Type B pancreatic cell (in vitro differentiated cells): ENCODE data around the gene ZNF853. TPM values are rescaled to one million over a fixed set of nuclear protein-coding genes. Genes with fewer than 3 reads are reported as not detected.
"Not testable (repeated sequence)": the region's sequence is repeated elsewhere in the genome, so short reads cannot be mapped to it uniquely, and the experiment has no call there.

Experiments used
- DNase-seq: peaks from one replicate; pipeline ENCODE4 v3.0.0; 2021; ENCODE audit warnings: mixed read lengths; ENCODE audit not compliant: unreplicated experiment; ENCODE audit errors: extremely low spot score
- H3K27ac Mint-ChIP-seq: 2 replicates; pipeline ENCODE4 v1.8.0; 2021; ENCODE audit warnings: mild to moderate bottlenecking, mixed read lengths
- H3K27me3 Mint-ChIP-seq: 2 replicates; pipeline ENCODE4 v1.8.0; 2021; ENCODE audit warnings: mixed read lengths
- H3K36me3 Mint-ChIP-seq: 2 replicates; pipeline ENCODE4 v1.8.0; 2021; ENCODE audit warnings: mixed read lengths
- H3K4me1 Mint-ChIP-seq: one replicate; pipeline ENCODE4 v1.8.0; 2021; ENCODE audit warnings: mixed read lengths; ENCODE audit not compliant: unreplicated experiment
- H3K4me3 Mint-ChIP-seq: 2 replicates; pipeline ENCODE4 v1.8.0; 2021; ENCODE audit warnings: mild to moderate bottlenecking, mixed read lengths
- H3K9me3 Mint-ChIP-seq: 2 replicates; pipeline ENCODE4 v1.8.0; 2021; ENCODE audit warnings: mixed read lengths
- CTCF ChIP-seq: fragments of 200-600 bp; sonication (generic); conservative IDR thresholded peaks from 2 replicates; pipeline ENCODE4 v1.5.0; 2021; ENCODE audit warnings: antibody characterized with exemption, mild to moderate bottlenecking
- total RNA-seq: library from RNA; stranded (reverse); gene quantifications from 2 replicates; pipeline ENCODE4 v1.2.1, GENCODE V29; 2021; ENCODE audit warnings: low replicate concordance

Gene ZNF853
- total RNA-seq, 1 donor from 2014 or later: 9.2 TPM

- Mint-ChIP-seq H3K36me3 (no peaks in the 10 kb centered on the region), H3K9me3 (no peaks in the 10 kb centered on the region), H3K27ac (no peak overlapping the region), H3K4me1 (no peaks in the 10 kb centered on the region), H3K27me3 (no peaks in the 10 kb centered on the region), H3K4me3 (no peak overlapping the region)
- TF ChIP-seq CTCF: no peak
- no peak for DNase-seq
Observed at GRCh38 chr7:6628045-6628444, 12.6 kb downstream of the ZNF853 start.

GRCh38 chr7:6630007-6630849 is 14.8 kb downstream of the ZNF853 start:
- H3K4me1 Mint-ChIP-seq: no peaks in the 10 kb centered on the region

DNA sequence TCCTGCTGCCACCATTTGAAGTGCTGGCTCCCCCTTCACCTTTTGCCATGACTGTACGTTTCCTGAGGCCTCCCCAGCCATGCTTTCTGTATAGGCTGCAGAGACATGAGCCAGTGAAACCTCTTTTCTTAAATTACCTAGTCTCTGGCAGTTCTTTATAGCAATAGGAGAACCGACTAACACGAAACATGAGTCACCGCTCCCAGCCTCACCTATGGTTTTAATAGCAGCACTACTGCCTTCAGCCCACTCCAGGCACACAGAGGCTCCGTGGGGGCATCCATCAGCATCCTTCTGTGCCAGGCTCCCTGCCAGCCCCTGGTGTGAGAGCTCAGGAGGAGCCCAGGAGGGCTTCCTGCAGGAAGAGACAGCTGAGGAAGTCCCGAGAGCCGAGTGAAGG is 16.2 kb downstream of the ZNF853 start:
- Mint-ChIP-seq H3K36me3 (no peaks in the 10 kb centered on the region), H3K4me1 (no peaks in the 10 kb centered on the region), H3K27ac (peak overlapping the region; percentile 35), H3K4me3 (no peak overlapping the region), H3K27me3 (no peaks in the 10 kb centered on the region), H3K9me3 (no peaks in the 10 kb centered on the region)
- TF ChIP-seq CTCF: no peak
- no peak for DNase-seq

More at GRCh38 chr7:6630007-6630849, 14.8 kb downstream of the ZNF853 start:
- no peak for DNase-seq
- no peaks in the 10 kb centered on the region for H3K9me3 Mint-ChIP-seq
- no peak overlapping the region for H3K4me3 Mint-ChIP-seq
- peak overlapping the region; percentile 59 for H3K27ac Mint-ChIP-seq
- no peak for TF ChIP-seq CTCF
- H3K36me3 Mint-ChIP-seq: no peaks in the 10 kb centered on the region
- H3K27me3 Mint-ChIP-seq: no peaks in the 10 kb centered on the region

DNA sequence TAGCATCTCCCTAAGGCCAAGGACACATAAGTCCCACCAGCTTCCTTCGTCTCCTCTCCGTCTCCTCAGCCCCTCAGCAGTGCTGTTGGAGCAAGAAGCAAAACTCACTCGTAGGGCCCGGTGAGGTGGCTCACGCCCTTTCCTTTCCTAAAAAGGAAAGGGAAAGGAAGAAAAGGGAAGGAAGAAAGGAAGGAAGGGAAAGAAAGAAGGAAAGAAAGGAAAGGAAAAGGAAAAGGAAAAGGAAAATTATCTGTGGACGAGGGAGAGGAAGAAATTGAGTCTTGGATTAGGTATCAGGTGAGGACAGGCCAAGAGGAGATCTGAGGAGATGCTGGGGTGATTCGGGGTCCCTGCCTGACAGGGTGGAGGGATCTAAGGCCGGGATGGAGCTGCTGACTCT is 18.6 kb downstream of the ZNF853 start:
- H3K36me3 Mint-ChIP-seq: peaks cover 1% of the 10 kb centered on the region
- no peak for DNase-seq
- H3K27ac Mint-ChIP-seq: no peak overlapping the region
- TF ChIP-seq CTCF: no peak
- H3K9me3 Mint-ChIP-seq: no peaks in the 10 kb centered on the region
- H3K4me1 Mint-ChIP-seq: peaks cover 7% of the 10 kb centered on the region
- no peaks in the 10 kb centered on the region for H3K27me3 Mint-ChIP-seq
- peak overlapping the region; percentile 21 for H3K4me3 Mint-ChIP-seq

- H3K27me3 Mint-ChIP-seq, DNase-seq, H3K27ac Mint-ChIP-seq, H3K36me3 Mint-ChIP-seq, H3K9me3 Mint-ChIP-seq: not testable (repeated sequence)
- H3K4me1 Mint-ChIP-seq: peaks cover 13% of the 10 kb centered on the region
- H3K4me3 Mint-ChIP-seq: peak overlapping the region; percentile 82
Observed at GRCh38 chr7:6634971-6635370, 19.6 kb downstream of the ZNF853 start.

- peaks cover 17% of the 10 kb centered on the region for H3K4me1 Mint-ChIP-seq
- peaks cover 14% of the 10 kb centered on the region for H3K36me3 Mint-ChIP-seq
- TF ChIP-seq CTCF: no peak
- peak within 1 kb of the TSS; percentile 90 for H3K4me3 Mint-ChIP-seq
- H3K9me3 Mint-ChIP-seq: no peaks in the 10 kb centered on the region
- no peaks in the 10 kb centered on the region for H3K27me3 Mint-ChIP-seq
- H3K27ac Mint-ChIP-seq: peak within 1 kb of the TSS; percentile 55
- DNase-seq: no peak
Observed at GRCh38 chr7:6636741-6637543, 21.5 kb downstream of the ZNF853 start, which contains the start of gene ZNF316. Gene ZNF316 (plus strand): TSS chr7:6637318. CDS start chr7:6642410, 5,092 bp downstream.
